GM23338 (cell line): ENCODE results near the gene KLHDC8B. TPM values are rescaled to one million over a fixed set of nuclear protein-coding genes. Genes with fewer than 3 reads are reported as not detected.

Experiments
- ATAC-seq: fragments of 200-7000 bp; cut with Tn5 transposase; 3 replicates; pipeline ENCODE4 v1.9.1; 2020
- DNase-seq: peaks from one replicate; pipeline ENCODE4 v3.0.0-alpha.2; 2015; ENCODE audit warnings: low spot score
- H2AFZ ChIP-seq: fragments of 200-600 bp; sonication (generic); 2 replicates; pipeline ENCODE4 v1.8.0; 2016; ENCODE audit warnings: antibody characterized with exemption, mild to moderate bottlenecking, moderate library complexity
- H3F3A ChIP-seq: fragments of 200-600 bp; sonication (generic); replicated peaks from 2 replicates; pipeline ENCODE4 v1.8.0; 2017; ENCODE audit warnings: antibody characterized with exemption, mixed run types, low read depth
- H3K27ac ChIP-seq: fragments of 200-600 bp; sonication (generic); 2 replicates; pipeline ENCODE4 v1.6.1; 2016; ENCODE audit warnings: low read depth
- H3K27me3 ChIP-seq: fragments of 200-600 bp; sonication (generic); 2 replicates; pipeline ENCODE4 v1.8.0; 2016; ENCODE audit warnings: mild to moderate bottlenecking, mixed run types, moderate library complexity; ENCODE audit not compliant: insufficient read depth
- H3K36me3 ChIP-seq: fragments of 200-600 bp; sonication (generic); 2 replicates; pipeline ENCODE4 v1.8.0; 2016; ENCODE audit warnings: mild to moderate bottlenecking; ENCODE audit not compliant: insufficient read depth
- H3K4me1 ChIP-seq: fragments of 200-600 bp; sonication (generic); 2 replicates; pipeline ENCODE4 v1.8.0; 2016; ENCODE audit warnings: mild to moderate bottlenecking, moderate library complexity; ENCODE audit not compliant: insufficient read depth
- H3K4me2 ChIP-seq: fragments of 200-600 bp; sonication (generic); 2 replicates; pipeline ENCODE4 v1.7.1; 2017; ENCODE audit warnings: mixed run types
- H3K4me3 ChIP-seq: fragments of 200-600 bp; sonication (generic); 2 replicates; pipeline ENCODE4 v1.6.1; 2016; ENCODE audit warnings: mixed run types
- H3K79me2 ChIP-seq: fragments of 200-600 bp; sonication (generic); replicated peaks from 2 replicates; pipeline ENCODE4 v1.8.0; 2017; ENCODE audit warnings: mild to moderate bottlenecking; ENCODE audit not compliant: insufficient read depth
- H3K9me2 ChIP-seq: fragments of 200-600 bp; sonication (generic); 2 replicates; pipeline ENCODE4 v1.8.0; 2017; ENCODE audit not compliant: insufficient read depth
- H4K20me1 ChIP-seq: fragments of 200-600 bp; sonication (generic); replicated peaks from 2 replicates; pipeline ENCODE4 v1.8.0; 2017; ENCODE audit warnings: mild to moderate bottlenecking; ENCODE audit not compliant: insufficient read depth
- H3K27ac Mint-ChIP-seq: 2 replicates; pipeline ENCODE4 v1.8.0; 2020; ENCODE audit warnings: inconsistent platforms, mild to moderate bottlenecking, moderate library complexity, mixed read lengths
- H3K27me3 Mint-ChIP-seq: 3 replicates; pipeline ENCODE4 v1.8.0; 2022; ENCODE audit warnings: low read depth, mild to moderate bottlenecking, moderate library complexity, mixed read lengths, inconsistent platforms; ENCODE audit not compliant: insufficient read depth, poor library complexity
- H3K36me3 Mint-ChIP-seq: 3 replicates; pipeline ENCODE4 v1.8.0; 2021; ENCODE audit warnings: low read depth, mild to moderate bottlenecking, inconsistent platforms, moderate library complexity, mixed read lengths
- H3K4me1 Mint-ChIP-seq: 3 replicates; pipeline ENCODE4 v1.8.0; 2020; ENCODE audit warnings: mild to moderate bottlenecking, inconsistent platforms, mixed read lengths
- H3K4me3 Mint-ChIP-seq: 3 replicates; pipeline ENCODE4 v1.8.0; 2021; ENCODE audit warnings: moderate library complexity, mild to moderate bottlenecking, inconsistent platforms, mixed read lengths
- H3K9me3 Mint-ChIP-seq: 3 replicates; pipeline ENCODE4 v1.8.0; 2020; ENCODE audit warnings: moderate library complexity, mild to moderate bottlenecking, inconsistent platforms, mixed read lengths
- CREB1 ChIP-seq: fragments of 250-450 bp; sonication (Bioruptor Pico); IDR thresholded peaks from 2 replicates; pipeline ENCODE4 v1.5.0; 2020; ENCODE audit warnings: low read depth, mild to moderate bottlenecking, moderate library complexity
- JUNB ChIP-seq: IDR thresholded peaks from one replicate; pipeline ENCODE4 v1.6.1; 2016; ENCODE audit warnings: antibody characterized with exemption; ENCODE audit not compliant: unreplicated experiment
- POLR2AphosphoS5 ChIP-seq: IDR thresholded peaks from 2 replicates; pipeline ENCODE4 v1.6.1; 2016; ENCODE audit warnings: antibody characterized with exemption, low read depth
- STAT1 ChIP-seq: IDR thresholded peaks from one replicate; pipeline ENCODE4 v1.6.1; 2016; ENCODE audit warnings: antibody characterized with exemption; ENCODE audit not compliant: unreplicated experiment
- ZNF331 ChIP-seq: fragments of 250-450 bp; sonication (Bioruptor Pico); IDR thresholded peaks from 2 replicates; pipeline ENCODE4 v1.5.0; 2020; ENCODE audit warnings: low read depth, mild to moderate bottlenecking, moderate library complexity
- ZNF462 ChIP-seq: fragments of 250-450 bp; sonication (Bioruptor Pico); IDR thresholded peaks from 2 replicates; pipeline ENCODE4 v1.5.0; 2020; ENCODE audit warnings: mild to moderate bottlenecking, moderate library complexity
- polyA plus RNA-seq: library from polyadenylated mRNA; unstranded; fragments of >200 nt; fragmentation: Nextera tagmentation; extraction: Ambion mirVana; gene quantifications from 2 replicates; pipeline ENCODE4 v1.2.1, GENCODE V29; 2016
- total RNA-seq: library from RNA; depleted of rRNA; stranded (reverse); fragments of >200 nt; shearing (Covaris generic); gene quantifications from 2 replicates; pipeline ENCODE4 v1.2.3, GENCODE V29; 2014

KLHDC8B gene
- total and polyA plus RNA-seq, 2 experiments from 2014 or later = 4.7 to 11.1 TPM

- TF ChIP-seq STAT1 (no peak), ZNF462 (no peak)
These were observed 1.2 kb downstream of the KLHDC8B start (continued) for GRCh38 chr3:49172551-49173041.

- Mint-ChIP-seq H3K27ac (no peak overlapping the region), H3K36me3 (peaks cover 2% of the 10 kb centered on the region; the same call in 1 of the 3 replicates), H3K4me3 (peak overlapping the region; percentile 6; the same call in 1 of the 3 replicates), H3K4me1 (peaks cover 21% of the 10 kb centered on the region), H3K27me3 (peaks cover 9% of the 10 kb centered on the region), H3K9me3 (no peaks in the 10 kb centered on the region)
- no peak for TF ChIP-seq JUNB
- TF ChIP-seq CREB1 (CRISPR knock-in tag) = no peak
- no peak for TF ChIP-seq POLR2AphosphoS5
- TF ChIP-seq STAT1 = no peak
- TF ChIP-seq ZNF331 = no peak
- ATAC-seq (peak; percentile 20), DNase-seq (peak; percentile 59)
- peaks cover 9% of the 10 kb centered on the region for H3K4me1 ChIP-seq
- no peaks in the 10 kb centered on the region for H3K27me3 ChIP-seq
- H3K4me2 ChIP-seq = peak overlapping the region; percentile 57; the same call in 1 of the 2 replicates
- no peak overlapping the region for H2AFZ ChIP-seq
- H3K4me3 ChIP-seq = peak overlapping the region; percentile 32; the same call in 1 of the 2 replicates
- H3F3A ChIP-seq = no peaks in the 10 kb centered on the region
- H3K27ac ChIP-seq = no peak overlapping the region
- no peaks in the 10 kb centered on the region for H4K20me1 ChIP-seq
- H3K9me2 ChIP-seq = no peaks in the 10 kb centered on the region
- H3K36me3 ChIP-seq = no peaks in the 10 kb centered on the region
- H3K79me2 ChIP-seq = no peaks in the 10 kb centered on the region
These were observed 1.9 kb downstream of the KLHDC8B start for GRCh38 chr3:49173116-49173791.
